ENCODE results near the gene P2RX7. TPM values are rescaled to one million over a fixed set of nuclear protein-coding genes. Genes with fewer than 3 reads are reported as not detected.

The P2RX7 gene
- total RNA-seq, 2 experiments from 2014 or later: 3.6 to 4.7 TPM

DNA sequence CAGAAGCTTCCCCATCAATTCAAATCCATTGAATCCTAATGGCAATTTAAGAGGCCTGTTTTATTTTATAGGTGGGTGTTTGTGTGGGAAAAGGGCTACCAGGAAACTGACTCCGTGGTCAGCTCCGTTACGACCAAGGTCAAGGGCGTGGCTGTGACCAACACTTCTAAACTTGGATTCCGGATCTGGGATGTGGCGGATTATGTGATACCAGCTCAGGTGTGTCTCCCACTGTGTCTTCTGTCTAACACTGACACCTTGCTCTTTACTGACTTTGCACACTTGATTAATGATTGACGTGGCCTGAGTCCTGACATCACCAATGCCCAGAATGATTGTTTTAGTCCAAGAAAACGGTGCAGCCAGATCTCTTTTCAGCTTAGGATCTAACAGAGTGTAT lies 84.4 kb downstream of the P2RX7 start:
- H3K36me3 Mint-ChIP-seq (ENCODE audit: low read depth): peaks cover 14% of the 10 kb centered on the region
- ATAC-seq: no peak
- no peaks in the 10 kb centered on the region for H3K9me3 Mint-ChIP-seq
- H3K27ac Mint-ChIP-seq: peak overlapping the region; percentile 30
- ChIA-PET POLR2A (interaction anchor here (0.7 to 1.2 kb wide), 2 partner anchors 10 to 22 kb away, joined by 3 read pairs; no protein-coding TSS in a partner anchor), CTCF (interaction anchor here (0.6 to 3.7 kb wide), 3 partner anchors 13 to 568 kb away, joined by 3 to 17 read pairs (median 5); no protein-coding TSS in a partner anchor)
- no peak overlapping the region for H3K4me3 Mint-ChIP-seq
- peaks cover 31% of the 10 kb centered on the region for H3K4me1 Mint-ChIP-seq (ENCODE audit: low read depth)
- TF ChIP-seq, protein P1, sequence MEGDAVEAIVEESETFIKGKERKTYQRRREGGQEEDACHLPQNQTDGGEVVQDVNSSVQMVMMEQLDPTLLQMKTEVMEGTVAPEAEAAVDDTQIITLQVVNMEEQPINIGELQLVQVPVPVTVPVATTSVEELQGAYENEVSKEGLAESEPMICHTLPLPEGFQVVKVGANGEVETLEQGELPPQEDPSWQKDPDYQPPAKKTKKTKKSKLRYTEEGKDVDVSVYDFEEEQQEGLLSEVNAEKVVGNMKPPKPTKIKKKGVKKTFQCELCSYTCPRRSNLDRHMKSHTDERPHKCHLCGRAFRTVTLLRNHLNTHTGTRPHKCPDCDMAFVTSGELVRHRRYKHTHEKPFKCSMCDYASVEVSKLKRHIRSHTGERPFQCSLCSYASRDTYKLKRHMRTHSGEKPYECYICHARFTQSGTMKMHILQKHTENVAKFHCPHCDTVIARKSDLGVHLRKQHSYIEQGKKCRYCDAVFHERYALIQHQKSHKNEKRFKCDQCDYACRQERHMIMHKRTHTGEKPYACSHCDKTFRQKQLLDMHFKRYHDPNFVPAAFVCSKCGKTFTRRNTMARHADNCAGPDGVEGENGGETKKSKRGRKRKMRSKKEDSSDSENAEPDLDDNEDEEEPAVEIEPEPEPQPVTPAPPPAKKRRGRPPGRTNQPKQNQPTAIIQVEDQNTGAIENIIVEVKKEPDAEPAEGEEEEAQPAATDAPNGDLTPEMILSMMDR (IDR thresholded peaks at IDR 0.05): no peak
- H3K27me3 Mint-ChIP-seq: no peaks in the 10 kb centered on the region
- no peak for DNase-seq
- intact Hi-C loops (cut with micrococcal nuclease): no loop called here

DNA sequence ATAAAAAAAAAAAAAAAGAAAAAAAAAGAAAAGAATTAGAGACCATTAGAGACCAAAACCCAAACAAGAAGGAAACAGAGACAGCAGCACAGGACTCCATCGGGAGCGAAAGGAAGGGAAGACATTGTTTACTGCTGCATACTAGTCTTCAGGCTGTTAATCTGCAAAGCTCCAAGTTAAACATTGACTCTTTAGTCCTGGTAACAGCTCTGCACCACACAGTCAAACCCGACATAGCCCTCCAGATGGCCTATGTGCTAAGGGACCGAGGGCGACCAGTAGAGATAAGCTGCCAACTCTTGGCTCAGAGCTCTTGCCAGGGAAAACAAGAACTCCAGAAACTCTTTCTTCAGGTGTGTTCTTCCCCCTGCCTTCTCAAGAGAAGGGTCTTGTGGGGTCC lies 85.1 kb downstream of the P2RX7 start:
- H3K27ac Mint-ChIP-seq: no peak overlapping the region
- H3K27me3 Mint-ChIP-seq: no peaks in the 10 kb centered on the region
- ChIA-PET POLR2A (interaction anchor here (1.2 kb wide), 1 partner anchor 21 kb away, joined by 3 read pairs; no protein-coding TSS in a partner anchor), CTCF (interaction anchor here (0.7 to 1.4 kb wide), 3 partner anchors 12 to 569 kb away, joined by 3 to 5 read pairs (median 4); no protein-coding TSS in a partner anchor)
- H3K4me1 Mint-ChIP-seq (ENCODE audit: low read depth): peaks cover 31% of the 10 kb centered on the region
- ATAC-seq: no peak
- TF ChIP-seq, protein P1 (IDR thresholded peaks at IDR 0.05): no peak
- no peak for DNase-seq
- intact Hi-C loops (cut with micrococcal nuclease): no loop called here
- H3K9me3 Mint-ChIP-seq: no peaks in the 10 kb centered on the region
- peaks cover 15% of the 10 kb centered on the region for H3K36me3 Mint-ChIP-seq (ENCODE audit: low read depth)
- H3K4me3 Mint-ChIP-seq: no peak overlapping the region

DNA sequence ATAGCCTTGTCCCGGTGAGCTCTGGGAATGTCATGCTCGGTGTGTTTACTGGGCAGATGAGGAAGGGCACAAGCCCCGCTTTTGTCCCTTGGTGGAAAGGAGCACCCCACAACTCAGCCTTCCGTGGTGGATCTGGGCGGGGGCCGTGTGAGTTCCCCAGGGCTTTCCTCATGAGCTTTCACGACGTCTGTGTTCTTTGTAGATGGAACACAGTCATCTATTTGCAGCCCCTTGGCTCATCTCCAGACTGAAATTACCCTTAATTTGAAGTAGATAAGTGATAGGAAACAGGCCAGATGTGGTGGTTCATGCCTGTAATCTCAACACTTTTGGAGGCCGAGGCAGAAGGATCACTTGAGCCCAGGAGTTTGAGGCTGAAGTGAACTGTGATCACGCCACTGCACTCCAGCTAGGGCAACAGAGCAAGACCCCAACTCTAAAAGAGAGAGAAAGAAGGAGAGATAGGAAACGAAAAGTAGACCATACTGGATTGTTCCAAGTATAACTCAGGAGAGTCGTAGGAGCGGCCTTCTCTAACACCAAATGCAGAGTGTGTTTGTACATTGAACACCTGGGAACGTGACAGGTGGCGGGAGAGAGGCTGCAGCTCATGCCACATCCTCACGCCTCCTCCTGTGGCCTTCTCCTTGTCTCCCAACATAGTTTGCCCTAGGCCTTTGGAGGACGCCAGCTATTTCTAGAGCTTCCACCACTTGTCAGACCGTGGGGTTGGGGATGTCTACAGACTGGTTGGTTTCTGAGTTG lies 86.1 kb downstream of the P2RX7 start:
- Mint-ChIP-seq H3K4me1 (ENCODE audit: low read depth) (peaks cover 38% of the 10 kb centered on the region), H3K27ac (no peak overlapping the region), H3K36me3 (ENCODE audit: low read depth) (peaks cover 22% of the 10 kb centered on the region), H3K9me3 (no peaks in the 10 kb centered on the region), H3K27me3 (no peaks in the 10 kb centered on the region), H3K4me3 (no peak overlapping the region)
- CTCF ChIA-PET: interaction anchor here (0.7 kb wide), 1 partner anchor 111 kb away, joined by 4 read pairs; no protein-coding TSS in a partner anchor
- TF ChIP-seq, protein P1 (IDR thresholded peaks at IDR 0.05): no peak
- DNase-seq: no peak
- POLR2A ChIA-PET: no interaction called here
- intact Hi-C loops (cut with micrococcal nuclease): no loop called here
- ATAC-seq: no peak

DNA sequence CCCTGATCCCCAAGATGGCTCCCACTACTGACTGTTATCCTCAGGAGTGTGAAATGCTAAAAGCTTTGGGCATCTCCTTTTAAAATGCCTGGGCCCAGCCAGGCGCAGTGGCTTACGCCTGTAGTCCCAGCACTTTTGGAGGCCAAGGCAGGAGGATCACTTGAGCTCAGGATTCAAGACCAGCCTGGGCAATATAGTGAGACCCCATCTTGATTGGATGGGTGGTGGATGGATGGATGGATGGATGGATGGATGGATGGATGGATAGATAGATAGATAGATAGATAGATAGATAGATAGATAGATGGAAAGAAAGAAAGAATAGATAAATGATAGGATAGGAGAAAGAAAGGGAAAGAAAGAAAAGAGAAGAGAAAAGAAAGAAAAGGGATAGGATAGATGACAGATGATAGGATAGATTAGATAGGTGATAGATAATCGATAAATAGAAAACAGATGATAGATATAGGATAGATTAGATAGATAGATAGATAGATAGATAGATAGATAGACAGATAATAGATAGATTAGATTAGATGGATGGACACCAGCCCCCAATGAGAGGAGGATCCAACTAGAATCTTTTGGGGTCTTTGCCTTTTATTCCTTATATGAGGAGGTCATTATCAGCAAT lies 86.8 kb downstream of the P2RX7 start:
- no peak for ATAC-seq
- Mint-ChIP-seq H3K27me3 (no peaks in the 10 kb centered on the region), H3K9me3 (no peaks in the 10 kb centered on the region), H3K27ac (no peak overlapping the region), H3K36me3 (ENCODE audit: low read depth) (peaks cover 20% of the 10 kb centered on the region), H3K4me3 (no peak overlapping the region), H3K4me1 (ENCODE audit: low read depth) (peaks cover 36% of the 10 kb centered on the region)
- intact Hi-C loops (cut with micrococcal nuclease): no loop called here
- no peak for DNase-seq
- TF ChIP-seq, protein P1 (IDR thresholded peaks at IDR 0.05): peak; percentile 19
- ChIA-PET CTCF (no interaction called here), POLR2A (no interaction called here)

DNA sequence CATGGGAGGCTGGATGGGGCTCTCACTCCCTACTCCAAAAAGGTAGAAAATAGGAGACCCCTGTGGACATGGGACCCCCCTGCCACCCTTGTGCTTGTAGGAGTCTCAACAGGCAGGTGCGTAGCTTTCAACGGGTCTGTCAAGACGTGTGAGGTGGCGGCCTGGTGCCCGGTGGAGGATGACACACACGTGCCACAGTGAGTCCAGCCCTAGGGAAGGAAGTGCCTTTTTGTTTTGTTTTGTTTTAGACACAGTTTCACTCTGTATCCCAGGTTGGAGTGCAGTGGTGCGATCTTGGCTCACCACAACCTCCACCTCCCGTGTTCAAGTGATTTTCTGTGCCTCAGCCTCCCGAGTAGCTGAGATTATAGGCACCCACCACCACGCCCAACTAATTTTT lies 90.2 kb downstream of the P2RX7 start:
- Mint-ChIP-seq H3K27me3 (no peaks in the 10 kb centered on the region), H3K36me3 (ENCODE audit: low read depth) (peaks cover 21% of the 10 kb centered on the region), H3K4me1 (ENCODE audit: low read depth) (peaks cover 36% of the 10 kb centered on the region), H3K4me3 (no peak overlapping the region), H3K27ac (peak overlapping the region; percentile 76), H3K9me3 (no peaks in the 10 kb centered on the region)
- DNase-seq (peak; percentile 28), ATAC-seq (peak; percentile 2)
- TF ChIP-seq, protein P1 (IDR thresholded peaks at IDR 0.05): no peak
- ChIA-PET CTCF (interaction anchor here (1.1 to 1.8 kb wide), 2 partner anchors 111 to 163 kb away, joined by 3 to 4 read pairs; no protein-coding TSS in a partner anchor), POLR2A (interaction anchor here (0.8 to 1.4 kb wide), 4 partner anchors 12 to 95 kb away, joined by 3 read pairs; no protein-coding TSS in a partner anchor)
- intact Hi-C loops (cut with micrococcal nuclease): no loop called here
